SK-N-SH (cell line): Measurements from ENCODE around the gene CUBN. TPM values are rescaled to one million over a fixed set of nuclear protein-coding genes. Genes with fewer than 3 reads are reported as not detected.

Experiments used
- CTCF ChIA-PET: fragments of 300-600, 350-600 bp; formaldehyde crosslinking; extraction: SDS; loops from one replicate; lab custom pipeline; 2021; lab: Yijun Ruan, JAX
- POLR2A ChIA-PET: fragments of 350-600 bp; sonication (Branson Sonifier 250); formaldehyde crosslinking; extraction: SDS; loops from one replicate; lab custom pipeline; 2020; ENCODE audit warnings: antibody characterized with exemption, inconsistent platforms; lab: Yijun Ruan, JAX
- DNase-seq: peaks from one replicate; pipeline ENCODE4 v3.0.0; 2012
- H2AFZ ChIP-seq: fragments of 200-600 bp; sonication (generic); 2 replicates; pipeline ENCODE4 v1.8.1; 2016; ENCODE audit warnings: antibody characterized with exemption, mild to moderate bottlenecking, low read depth
- H3F3A ChIP-seq: fragments of 200-600 bp; sonication (generic); replicated peaks from 2 replicates; pipeline ENCODE3; 2016; ENCODE audit warnings: antibody characterized with exemption, mild to moderate bottlenecking; ENCODE audit not compliant: insufficient read depth
- H3K27ac ChIP-seq, 2 experiments: fragments of 200-500 bp in 1 of 2; fragments of 200-600 bp in 1 of 2; sonication (Bioruptor generic) in 1 of 2; sonication (generic), shearing (Covaris generic) in 1 of 2; 2 replicates each; pipeline versions ENCODE4 v1.5.1 to v1.6.1; 2014 to 2016; ENCODE audit warnings: low read depth in 2 of 2, inconsistent platforms in 1 of 2, low read length in 1 of 2, mild to moderate bottlenecking in 1 of 2, mixed read lengths in 1 of 2
- H3K27me3 ChIP-seq: fragments of 200-600 bp; sonication (generic), shearing (Covaris generic); 2 replicates; pipeline ENCODE4 v1.6.1; 2016; ENCODE audit warnings: mixed run types; ENCODE audit not compliant: insufficient read depth
- H3K36me3 ChIP-seq, 2 experiments: fragments of 200-500 bp in 1 of 2; fragments of 200-600 bp in 1 of 2; sonication (Bioruptor generic) in 1 of 2; sonication (generic) in 1 of 2; replicated peaks in 1 of 2; 2 replicates each; pipeline versions ENCODE3 to v1.5.1; 2014 to 2016; ENCODE audit warnings: low read length in 1 of 2, mild to moderate bottlenecking in 1 of 2; ENCODE audit not compliant: insufficient read depth in 2 of 2, control insufficient read depth in 1 of 2
- H3K4me1 ChIP-seq, 2 experiments: fragments of 200-500 bp in 1 of 2; fragments of 200-600 bp in 1 of 2; sonication (Bioruptor generic) in 1 of 2; sonication (generic), shearing (Covaris generic) in 1 of 2; 2 replicates each; pipeline versions ENCODE4 v1.5.1 to v1.6.1; 2014 to 2016; ENCODE audit warnings: low read depth in 1 of 2, low read length in 1 of 2, mixed run types in 1 of 2; ENCODE audit not compliant: insufficient read depth in 2 of 2, control insufficient read depth in 1 of 2
- H3K4me2 ChIP-seq: fragments of 200-600 bp; sonication (generic), shearing (Covaris generic); 2 replicates; pipeline ENCODE4 v1.6.1; 2017; ENCODE audit warnings: mixed run types
- H3K4me3 ChIP-seq, 2 experiments: fragments of 200-500 bp in 1 of 2; fragments of 200-600 bp in 1 of 2; sonication (Bioruptor generic) in 1 of 2; sonication (generic), shearing (Covaris generic) in 1 of 2; 2 replicates each; pipeline versions ENCODE4 v1.5.1 to v1.8.1; 2014 to 2016; ENCODE audit warnings: low read depth in 2 of 2, inconsistent platforms in 1 of 2, low read length in 1 of 2, mild to moderate bottlenecking in 1 of 2, mixed read lengths in 1 of 2, moderate library complexity in 1 of 2
- H3K79me2 ChIP-seq: fragments of 200-600 bp; sonication (generic); 2 replicates; pipeline ENCODE4 v1.8.1; 2017; ENCODE audit warnings: mild to moderate bottlenecking; ENCODE audit not compliant: insufficient read depth
- H3K9ac ChIP-seq: fragments of 200-600 bp; sonication (generic); 2 replicates; pipeline ENCODE4 v1.6.1; 2017; ENCODE audit warnings: mixed run types
- H3K9me2 ChIP-seq: fragments of 200-600 bp; sonication (generic); 2 replicates; pipeline ENCODE4 v1.6.1; 2017; ENCODE audit warnings: mixed run types
- H3K9me3 ChIP-seq: fragments of 200-600 bp; sonication (generic); 2 replicates; pipeline ENCODE4 v1.6.1; 2017; ENCODE audit warnings: mixed run types, mild to moderate bottlenecking, moderate library complexity
- H4K20me1 ChIP-seq: fragments of 200-600 bp; sonication (generic); 2 replicates; pipeline ENCODE4 v1.6.1; 2017; ENCODE audit warnings: mild to moderate bottlenecking, mixed run types; ENCODE audit not compliant: insufficient read depth
- ELF1 ChIP-seq: IDR thresholded peaks from 2 replicates; pipeline ENCODE4 v1.4.0; 2012
- EP300 ChIP-seq, 2 experiments: IDR thresholded peaks; 2 replicates each; pipeline versions ENCODE4 v1.4.0 to v1.6.1; 2012; ENCODE audit warnings: borderline replicate concordance in 1 of 2, low read depth in 1 of 2, low read length in 1 of 2
- FOXJ3 ChIP-seq: sonication (generic); formaldehyde crosslinking; IDR thresholded peaks from 2 replicates; pipeline ENCODE4 v1.5.1; 2020; ENCODE audit warnings: mild to moderate bottlenecking, missing genetic modification reagents
- FOXM1 ChIP-seq: IDR thresholded peaks from 2 replicates; pipeline ENCODE4 v1.4.0; 2012; ENCODE audit warnings: low read depth, mild to moderate bottlenecking
- GABPA ChIP-seq: IDR thresholded peaks from 2 replicates; pipeline ENCODE4 v1.4.0; 2012; ENCODE audit warnings: low read depth, mild to moderate bottlenecking
- GATA2 ChIP-seq: sonication (generic); formaldehyde crosslinking; IDR thresholded peaks from 2 replicates; pipeline ENCODE4 v1.5.0; 2020; ENCODE audit warnings: mild to moderate bottlenecking, missing genetic modification reagents
- JUND ChIP-seq: IDR thresholded peaks from 2 replicates; pipeline ENCODE4 v1.4.0; 2012
- NRF1 ChIP-seq: IDR thresholded peaks from 2 replicates; pipeline ENCODE4 v1.6.1; 2012; ENCODE audit warnings: low read depth, mild to moderate bottlenecking, low read length
- POLR2AphosphoS5 ChIP-seq: IDR thresholded peaks from 2 replicates; pipeline ENCODE4 v1.6.1; 2012; ENCODE audit warnings: low read depth, low read length
- RAD21 ChIP-seq: IDR thresholded peaks from 2 replicates; pipeline ENCODE4 v1.6.1; 2012; ENCODE audit warnings: mild to moderate bottlenecking, low read length
- SIN3A ChIP-seq: IDR thresholded peaks from 2 replicates; pipeline ENCODE4 v1.6.1; 2012; ENCODE audit warnings: low read depth, mild to moderate bottlenecking, low read length, moderate library complexity, borderline replicate concordance
- TCF12 ChIP-seq: IDR thresholded peaks from 2 replicates; pipeline ENCODE4 v1.4.0; 2012
- TEAD4 ChIP-seq: IDR thresholded peaks from 2 replicates; pipeline ENCODE4 v1.4.0; 2012; ENCODE audit warnings: mild to moderate bottlenecking, borderline replicate concordance; ENCODE audit not compliant: insufficient read depth
- YY1 ChIP-seq: IDR thresholded peaks from 2 replicates; pipeline ENCODE4 v1.4.0; 2012; ENCODE audit warnings: low read depth, mild to moderate bottlenecking
- WGBS: methylation state at CpG from one replicate; pipeline ENCODE4 v1.1.6; 2017; ENCODE audit warnings: low lambda C conversion rate; 5-methylcytosine and 5-hydroxymethylcytosine counted together
- polyA plus RNA-seq, 3 experiments: library from polyadenylated mRNA; depleted of rRNA; stranded (reverse); fragments of >200 nt; gene quantifications; 2 replicates each; pipeline ENCODE4 v1.2.3, GENCODE V29; 2012
- TF ChIP-seq, protein P1 (sequence below): IDR thresholded peaks from 2 replicates; pipeline ENCODE4; 2012
- TF ChIP-seq, protein P2 (sequence below): fragments of 200-600 bp; sonication (generic); IDR thresholded peaks from 2 replicates; pipeline ENCODE4 v1.6.1; 2017; ENCODE audit warnings: antibody characterized with exemption, mild to moderate bottlenecking, moderate library complexity

The CUBN gene
- polyA plus RNA-seq, 1 of the 3 experiments (the other 2 are of a cell fraction) = 2.4 TPM

DNA sequence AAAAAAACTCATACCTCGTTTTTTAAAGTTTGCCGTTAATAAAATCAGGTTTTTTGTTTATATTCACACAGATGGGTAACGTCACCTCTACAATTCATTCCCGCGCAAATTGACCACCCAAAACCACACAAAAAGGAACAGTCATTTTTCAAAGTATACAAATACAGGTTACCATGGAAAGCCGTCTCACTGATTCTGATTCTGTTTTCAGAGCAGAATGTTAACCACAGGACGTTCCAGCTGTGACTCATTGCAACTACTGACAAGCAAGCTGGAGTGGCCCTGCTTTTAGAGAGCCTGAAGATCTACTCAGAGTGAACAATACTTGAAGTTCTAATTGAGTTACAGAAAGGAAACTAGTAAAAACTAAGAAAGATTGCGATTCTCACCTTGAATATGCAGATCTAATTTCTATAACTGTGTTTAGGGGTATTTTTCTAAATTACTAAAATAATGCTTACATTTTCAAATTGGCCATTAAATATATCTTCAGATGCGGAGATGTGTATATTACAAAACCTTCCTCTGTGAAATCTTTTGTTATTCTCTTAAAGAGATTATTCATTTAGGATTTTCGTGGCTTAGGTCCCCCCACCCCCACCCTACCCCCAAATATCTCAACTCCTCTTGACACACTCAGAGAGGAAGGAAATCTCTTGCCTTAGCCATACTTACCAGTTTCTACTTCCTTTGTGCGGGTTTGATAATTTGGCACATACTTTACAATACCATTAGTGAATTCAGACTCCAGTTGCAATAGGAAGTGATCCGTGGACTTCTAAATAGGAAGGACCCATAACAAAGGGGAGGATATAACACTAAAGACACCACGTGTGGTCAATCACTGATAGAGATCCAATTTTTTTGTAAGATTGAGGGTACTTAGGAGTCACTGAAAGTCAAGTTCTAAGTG is 106.0 kb downstream of the CUBN start (continued):
- TF ChIP-seq SIN3A (0 out of 2 replicates have a peak, but pooled peaks have one; percentile 57), TEAD4 (peak; percentile 83; the same call in 1 of the 2 replicates), EP300 (IDR thresholded peaks at IDR 0.05; ENCODE audit: borderline replicate concordance in 1 of 2, low read depth in 1 of 2, low read length in 1 of 2) (peak; percentile 24 to 91; a peak in 3 of 4 replicates), POLR2AphosphoS5 (peak; percentile 71; the same call in 1 of the 2 replicates), ELF1 (no peak)
- TF ChIP-seq, protein P1, sequence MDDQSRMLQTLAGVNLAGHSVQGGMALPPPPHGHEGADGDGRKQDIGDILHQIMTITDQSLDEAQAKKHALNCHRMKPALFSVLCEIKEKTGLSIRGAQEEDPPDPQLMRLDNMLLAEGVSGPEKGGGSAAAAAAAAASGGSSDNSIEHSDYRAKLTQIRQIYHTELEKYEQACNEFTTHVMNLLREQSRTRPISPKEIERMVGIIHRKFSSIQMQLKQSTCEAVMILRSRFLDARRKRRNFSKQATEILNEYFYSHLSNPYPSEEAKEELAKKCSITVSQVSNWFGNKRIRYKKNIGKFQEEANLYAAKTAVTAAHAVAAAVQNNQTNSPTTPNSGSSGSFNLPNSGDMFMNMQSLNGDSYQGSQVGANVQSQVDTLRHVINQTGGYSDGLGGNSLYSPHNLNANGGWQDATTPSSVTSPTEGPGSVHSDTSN = peak; percentile 90

DNA sequence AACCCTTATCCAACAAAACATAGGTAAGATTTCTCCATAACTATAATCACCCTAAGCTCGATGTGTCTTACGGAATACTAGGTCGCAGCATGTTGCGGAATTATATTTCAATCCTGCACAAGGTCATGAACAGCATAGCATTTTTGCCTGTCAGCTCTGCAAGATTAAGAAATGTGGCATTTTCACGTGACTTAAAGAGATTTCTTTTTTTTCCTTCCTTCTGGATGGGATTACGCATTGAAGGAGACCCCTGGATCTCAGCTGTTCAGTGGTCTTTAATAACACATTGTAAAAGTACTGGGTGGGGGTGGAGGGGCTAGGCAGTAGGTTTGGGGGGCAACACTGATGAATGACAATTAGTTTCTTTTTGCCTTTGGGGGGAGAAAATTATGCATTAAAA is 106.7 kb downstream of the CUBN start:
- peaks cover 47% of the 10 kb centered on the region for H3F3A ChIP-seq

DNA sequence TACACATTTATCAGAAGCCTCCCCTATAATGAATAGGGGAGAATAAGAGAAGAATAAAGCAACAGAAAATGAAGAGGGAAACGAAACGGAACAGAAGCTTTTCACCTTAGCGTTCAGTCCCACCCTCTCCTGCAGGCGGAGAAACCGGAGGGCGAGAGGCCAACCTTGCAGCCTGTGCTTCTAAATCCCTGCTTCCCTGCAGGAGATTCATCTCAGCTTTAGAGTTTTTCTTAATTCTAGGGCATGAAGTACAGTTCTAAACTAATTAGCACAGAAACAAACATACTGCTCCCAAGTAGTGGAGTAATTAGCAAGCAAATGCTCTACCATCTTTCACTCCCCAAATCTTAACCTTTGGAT is 107.2 kb downstream of the CUBN start:
- ChIA-PET CTCF (interaction anchor here (2.2 kb wide), 1 partner anchor 170 kb away, joined by 5 read pairs; no protein-coding TSS in a partner anchor), POLR2A (no interaction called here)
- H3K27ac ChIP-seq = peak overlapping the region; percentile 86 to 100; a peak in 3 of 4 replicates
- no peaks in the 10 kb centered on the region for H3K36me3 ChIP-seq
- no peaks in the 10 kb centered on the region for H3K9me3 ChIP-seq
- no peaks in the 10 kb centered on the region for H3K79me2 ChIP-seq
- H3K4me2 ChIP-seq = no peak overlapping the region
- H3K4me3 ChIP-seq = no peak overlapping the region
- WGBS = 94% methylated on average over 6 of the region's 6 CpGs
- DNase-seq = no peak
- H3K9me2 ChIP-seq = no peaks in the 10 kb centered on the region
- peaks cover 15 to 51% of the 10 kb centered on the region in 2 experiments for H3K4me1 ChIP-seq
- no peaks in the 10 kb centered on the region for H4K20me1 ChIP-seq
- H2AFZ ChIP-seq = no peak overlapping the region
- peak overlapping the region; percentile 85 for H3K9ac ChIP-seq
- no peaks in the 10 kb centered on the region for H3K27me3 ChIP-seq
- TF ChIP-seq RAD21 (no peak), YY1 (no peak), FOXJ3 (CRISPR knock-in tag) (no peak), POLR2AphosphoS5 (no peak), GATA2 (no peak), GABPA (no peak), JUND (no peak), FOXM1 (no peak), NRF1 (no peak)
- TF ChIP-seq, protein P2, sequence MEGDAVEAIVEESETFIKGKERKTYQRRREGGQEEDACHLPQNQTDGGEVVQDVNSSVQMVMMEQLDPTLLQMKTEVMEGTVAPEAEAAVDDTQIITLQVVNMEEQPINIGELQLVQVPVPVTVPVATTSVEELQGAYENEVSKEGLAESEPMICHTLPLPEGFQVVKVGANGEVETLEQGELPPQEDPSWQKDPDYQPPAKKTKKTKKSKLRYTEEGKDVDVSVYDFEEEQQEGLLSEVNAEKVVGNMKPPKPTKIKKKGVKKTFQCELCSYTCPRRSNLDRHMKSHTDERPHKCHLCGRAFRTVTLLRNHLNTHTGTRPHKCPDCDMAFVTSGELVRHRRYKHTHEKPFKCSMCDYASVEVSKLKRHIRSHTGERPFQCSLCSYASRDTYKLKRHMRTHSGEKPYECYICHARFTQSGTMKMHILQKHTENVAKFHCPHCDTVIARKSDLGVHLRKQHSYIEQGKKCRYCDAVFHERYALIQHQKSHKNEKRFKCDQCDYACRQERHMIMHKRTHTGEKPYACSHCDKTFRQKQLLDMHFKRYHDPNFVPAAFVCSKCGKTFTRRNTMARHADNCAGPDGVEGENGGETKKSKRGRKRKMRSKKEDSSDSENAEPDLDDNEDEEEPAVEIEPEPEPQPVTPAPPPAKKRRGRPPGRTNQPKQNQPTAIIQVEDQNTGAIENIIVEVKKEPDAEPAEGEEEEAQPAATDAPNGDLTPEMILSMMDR = no peak
- TF ChIP-seq, all 33 proteins: peak for 0
- H3F3A ChIP-seq = peaks cover 45% of the 10 kb centered on the region

More for the DNA sequence above, 106.7 kb downstream of the CUBN start:
- H3K4me1 ChIP-seq = peaks cover 15 to 52% of the 10 kb centered on the region in 2 experiments
- H3K27ac ChIP-seq = peak overlapping the region; percentile 86 to 100
- H3K9me2 ChIP-seq = no peaks in the 10 kb centered on the region
- no peaks in the 10 kb centered on the region for H4K20me1 ChIP-seq
- peak overlapping the region; percentile 85 for H3K9ac ChIP-seq
- no peaks in the 10 kb centered on the region for H3K36me3 ChIP-seq
- DNase-seq = no peak
- POLR2A ChIA-PET = no interaction called here
- H3K27me3 ChIP-seq = no peaks in the 10 kb centered on the region
- no peak for TF ChIP-seq TCF12
- 0 out of 2 replicates have a peak, but pooled peaks have one; percentile 21 for TF ChIP-seq POLR2AphosphoS5
- TF ChIP-seq, all 33 proteins: peak for 1
- no peak overlapping the region for H3K4me3 ChIP-seq
- H3K4me2 ChIP-seq = peak overlapping the region; percentile 48
- H2AFZ ChIP-seq = no peak overlapping the region
- WGBS = 84% methylated on average over 6 of the region's 6 CpGs
- H3K9me3 ChIP-seq = no peaks in the 10 kb centered on the region
- H3K79me2 ChIP-seq = no peaks in the 10 kb centered on the region
- CTCF ChIA-PET = interaction anchor here (2.2 kb wide), 1 partner anchor 170 kb away, joined by 5 read pairs; no protein-coding TSS in a partner anchor
